Stimulated activated CD4-positive, alpha-beta T cell treated with anti-CD3 and anti-CD28 coated beads, Interleukin-1b, Interleukin-23, amount 100 ng/mL, for 4 hours (primary cell): ENCODE results near the gene RYR2.

Source experiments
- DNase-seq, 2 donors: peaks; one replicate each; pipeline ENCODE4 v3.0.0-alpha.2; 2020; ENCODE audit warnings: low read depth in 2 of 2

RYR2 gene

DNA sequence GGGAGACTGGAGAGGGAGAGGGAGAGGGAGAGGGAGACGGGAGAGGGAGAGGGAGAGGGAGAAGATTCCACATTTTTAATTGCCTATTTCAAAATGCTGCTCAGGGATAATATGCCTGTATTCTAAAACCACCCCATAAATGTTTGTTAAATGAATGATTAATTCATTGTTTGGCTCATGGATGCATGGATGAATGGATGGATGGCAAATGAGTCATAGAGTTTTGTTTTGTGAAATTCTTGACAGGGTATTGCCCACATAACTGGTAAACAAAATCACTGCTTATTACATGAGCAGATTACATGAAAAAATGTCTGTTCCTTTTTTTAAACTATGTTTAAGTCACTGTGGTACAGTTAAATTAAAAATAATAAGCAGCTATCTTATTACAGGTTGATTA is 628.3 kb downstream of the RYR2 start:
- no peak for DNase-seq

DNA sequence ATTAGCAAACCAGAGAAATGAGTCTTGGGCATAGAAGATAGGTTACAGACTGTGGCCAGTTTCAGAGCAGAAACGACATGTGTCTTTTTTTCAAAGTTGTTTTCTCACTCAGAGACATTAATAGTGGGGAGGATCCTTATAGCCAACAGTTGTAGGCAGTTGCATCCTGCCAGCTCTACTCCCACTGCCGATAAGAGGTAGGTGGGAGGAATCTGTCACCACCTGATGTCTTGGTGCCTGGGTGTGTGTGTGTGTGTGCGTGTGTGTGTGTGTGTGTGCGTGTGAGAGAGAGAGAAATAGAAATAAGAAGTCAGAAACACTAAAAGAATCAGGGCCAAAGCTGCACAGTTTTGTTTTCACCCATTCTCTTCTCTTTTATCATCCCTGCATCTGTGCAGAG is 629.3 kb downstream of the RYR2 start:
- no peak for DNase-seq

DNA sequence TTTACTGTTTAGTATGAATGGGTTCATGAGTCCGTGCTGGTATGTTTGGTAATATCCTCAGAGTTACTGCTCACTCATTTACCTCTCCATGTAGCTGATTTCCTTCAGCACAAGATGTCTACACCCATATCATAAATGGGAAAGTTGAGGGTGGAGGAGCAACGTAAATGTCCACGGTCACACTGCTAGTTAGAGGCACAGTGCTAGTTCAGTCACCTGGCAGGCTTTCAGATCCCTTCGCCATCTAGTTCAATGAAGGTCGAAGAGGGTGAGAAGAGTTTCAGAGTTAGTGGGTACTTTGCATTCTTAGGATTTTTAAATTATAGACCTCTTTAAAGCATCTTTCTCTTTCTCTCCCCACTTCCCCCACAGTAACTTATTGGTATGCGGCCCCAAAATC is 630.0 kb downstream of the RYR2 start:
- DNase-seq = no peak

DNA sequence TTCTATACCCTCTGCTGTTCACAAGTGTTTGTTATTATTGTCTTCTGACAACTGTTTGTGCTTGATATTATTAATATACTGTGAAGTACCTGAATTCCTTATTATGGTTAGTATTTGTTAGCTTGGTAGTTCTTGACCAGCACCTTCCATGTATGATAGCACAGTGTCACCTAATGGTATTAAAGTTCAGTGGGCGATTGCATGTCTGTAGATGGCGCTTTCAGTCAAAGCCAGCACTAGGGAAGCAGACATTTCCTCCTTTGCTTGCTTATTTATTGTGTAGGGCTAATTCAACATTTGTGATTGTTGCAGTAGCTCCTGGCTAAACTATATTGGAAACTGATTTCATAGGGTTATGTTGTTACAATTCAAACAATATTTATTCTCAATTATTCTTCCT is 630.8 kb downstream of the RYR2 start:
- DNase-seq = no peak

DNA sequence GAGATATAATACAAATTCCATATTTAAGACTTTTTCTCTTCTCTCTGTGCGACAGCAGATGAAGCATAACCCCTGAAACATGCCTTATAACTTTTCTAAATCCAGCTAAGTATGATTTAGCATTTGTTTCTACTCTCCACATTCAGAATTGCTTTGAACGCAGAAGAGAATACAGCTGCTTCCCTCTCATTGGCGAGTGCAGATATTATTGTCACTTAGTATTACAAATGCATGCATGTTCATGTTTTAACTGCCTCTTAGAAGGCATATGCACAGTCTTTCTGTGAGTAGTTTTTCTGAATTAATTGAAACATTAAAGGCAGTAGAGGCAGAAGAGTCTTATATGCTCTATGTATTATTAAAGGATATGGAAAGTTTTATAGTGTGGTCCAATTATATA is 631.6 kb downstream of the RYR2 start:
- no peak for DNase-seq

DNA sequence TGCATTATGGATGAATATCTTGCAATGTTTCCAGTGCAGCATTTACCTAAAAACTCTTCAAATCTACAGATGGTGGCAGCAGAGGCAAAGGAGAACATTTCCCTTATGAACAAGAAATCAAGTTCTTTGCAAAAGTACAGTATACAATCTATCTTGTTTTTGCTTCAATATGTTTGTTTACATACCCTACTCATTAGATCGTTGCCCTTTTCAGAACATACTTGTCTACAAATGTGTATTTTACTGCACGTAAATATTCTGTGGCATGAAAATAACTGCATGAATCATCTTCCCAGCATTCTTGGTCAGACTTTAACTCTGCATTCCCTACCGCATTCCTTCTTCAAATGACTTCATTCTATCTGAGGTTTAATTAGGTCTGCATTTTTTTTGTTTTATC is 636.0 kb downstream of the RYR2 start:
- DNase-seq = no peak

DNA sequence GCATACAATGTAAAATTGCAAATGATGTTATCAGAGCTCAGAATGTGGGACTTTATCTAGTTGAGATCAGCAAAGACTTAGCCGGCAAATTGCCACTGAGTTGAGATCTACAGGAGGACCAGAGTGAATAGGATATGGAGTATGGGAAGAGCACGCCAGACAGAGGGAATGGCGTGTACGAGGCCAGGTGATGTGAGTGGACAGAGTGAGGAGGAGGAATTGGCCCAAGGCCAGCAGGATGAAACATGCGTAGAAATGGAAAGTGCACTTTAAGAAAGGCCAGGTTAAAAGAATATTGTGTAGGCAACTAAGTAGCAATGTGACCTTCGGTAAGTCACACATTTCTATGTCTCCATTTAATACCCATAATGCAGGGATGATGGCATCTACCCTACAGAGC is 637.7 kb downstream of the RYR2 start:
- DNase-seq = no peak

DNA sequence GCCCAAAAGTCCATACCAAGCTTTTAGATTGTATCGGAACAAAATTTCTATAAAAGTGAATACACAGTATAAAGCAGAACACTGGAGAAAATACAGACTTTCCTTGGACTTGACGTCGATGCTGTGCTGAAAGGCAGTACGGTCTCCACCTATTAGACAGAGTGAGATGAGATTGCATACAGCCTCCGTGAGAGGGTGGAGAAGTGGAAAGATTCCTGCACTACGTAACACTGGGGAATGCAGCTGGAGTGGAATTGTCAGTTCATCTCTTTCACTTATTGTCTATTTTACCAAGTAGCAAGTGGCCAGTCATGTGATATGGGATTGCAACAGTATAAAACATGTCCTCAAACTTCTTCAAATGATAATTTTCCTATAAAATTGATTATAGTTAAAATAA is 639.2 kb downstream of the RYR2 start:
- DNase-seq = no peak

DNA sequence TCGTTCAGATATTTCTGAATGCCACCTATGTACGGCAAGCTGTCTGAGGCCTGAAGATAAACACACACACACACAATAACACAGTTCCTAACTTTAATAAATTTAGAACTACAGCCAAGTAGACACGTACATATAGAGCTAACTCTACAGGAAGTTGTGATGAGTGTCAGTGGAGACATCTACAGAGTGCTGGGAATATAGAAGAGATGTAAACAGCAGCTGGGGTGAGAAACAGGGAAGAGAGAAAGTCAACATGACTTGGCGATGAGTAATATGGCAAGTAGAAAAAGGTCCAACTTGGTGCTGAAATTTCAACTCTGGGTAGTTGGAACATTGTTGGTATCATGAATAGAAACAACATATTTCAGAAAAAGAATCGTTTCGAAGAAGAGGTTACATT is 642.3 kb downstream of the RYR2 start:
- DNase-seq = no peak

DNA sequence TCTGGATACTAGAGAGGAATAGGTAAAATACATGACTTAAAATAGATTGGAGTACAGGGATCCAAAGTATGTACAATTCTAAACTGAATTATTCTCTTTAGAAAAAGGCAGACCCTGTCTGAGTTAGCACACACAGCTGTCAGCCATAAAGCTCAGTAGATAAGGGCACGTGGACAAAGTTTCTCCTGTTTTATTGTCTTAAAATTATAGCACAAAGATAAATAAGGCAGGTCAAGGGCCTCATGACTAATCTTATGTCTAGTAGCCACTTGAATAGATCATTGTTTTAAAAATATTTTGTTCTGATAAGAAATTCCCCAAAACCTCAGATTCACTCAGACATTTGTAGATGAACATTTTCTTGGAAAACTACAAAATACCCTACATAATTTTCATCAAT is 643.6 kb downstream of the RYR2 start:
- no peak for DNase-seq

DNA sequence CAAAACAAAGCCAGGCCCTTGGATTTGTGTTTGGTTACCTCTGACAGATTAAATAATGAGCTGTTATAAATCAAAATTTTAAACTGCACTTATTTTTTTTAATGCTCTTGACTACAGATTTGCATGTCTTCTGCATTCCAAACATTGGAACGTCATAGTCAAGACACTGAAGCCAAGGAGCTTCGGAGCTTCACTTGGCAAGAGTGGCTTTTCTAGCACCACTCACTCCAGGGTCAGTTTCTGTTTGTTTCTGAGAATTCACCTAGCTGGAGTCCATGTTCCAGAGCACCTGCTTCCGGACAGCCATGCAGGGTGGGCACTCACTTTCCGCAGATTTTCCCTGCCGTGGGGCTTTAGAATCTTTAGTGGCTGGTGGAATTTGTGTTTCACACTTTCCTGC is 645.8 kb downstream of the RYR2 start:
- DNase-seq = no peak

DNA sequence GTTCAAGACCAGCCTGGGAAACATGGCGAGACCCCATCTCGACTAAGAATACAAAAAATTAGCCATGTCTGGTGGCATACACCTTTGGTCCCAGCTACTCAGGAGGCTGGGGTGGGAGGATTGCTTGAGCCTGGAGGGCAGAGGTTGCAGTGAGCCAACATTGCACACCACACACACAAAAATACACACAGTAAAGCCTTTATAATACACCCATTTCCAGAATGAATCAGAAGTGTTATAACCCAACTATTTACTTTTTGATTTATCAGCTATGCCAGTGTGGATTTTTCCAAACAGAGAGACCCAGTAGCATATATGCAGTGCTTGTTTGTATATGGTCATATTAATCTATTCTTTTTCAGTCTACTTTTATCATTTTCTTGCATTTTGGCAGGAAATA is 648.7 kb downstream of the RYR2 start:
- no peak for DNase-seq

DNA sequence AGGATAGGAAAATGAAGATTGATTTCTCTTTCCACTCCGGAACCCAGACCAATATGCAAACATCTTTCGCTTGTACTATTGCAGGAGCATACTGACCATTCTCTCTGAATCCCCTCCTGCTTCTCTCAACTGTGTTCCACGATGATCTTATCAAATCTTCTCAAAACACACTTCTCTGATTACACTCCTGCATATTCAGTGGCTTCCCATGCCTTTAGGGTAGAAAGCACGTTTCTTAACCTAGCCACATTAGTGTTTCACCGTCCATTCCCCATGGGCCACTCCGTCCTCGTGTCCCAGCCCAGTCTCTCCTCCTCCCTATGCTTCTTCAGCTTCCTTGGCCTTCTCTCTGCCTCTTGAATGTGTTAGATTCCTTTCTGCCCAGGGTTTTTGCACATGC is 650.3 kb downstream of the RYR2 start:
- no peak for DNase-seq

DNA sequence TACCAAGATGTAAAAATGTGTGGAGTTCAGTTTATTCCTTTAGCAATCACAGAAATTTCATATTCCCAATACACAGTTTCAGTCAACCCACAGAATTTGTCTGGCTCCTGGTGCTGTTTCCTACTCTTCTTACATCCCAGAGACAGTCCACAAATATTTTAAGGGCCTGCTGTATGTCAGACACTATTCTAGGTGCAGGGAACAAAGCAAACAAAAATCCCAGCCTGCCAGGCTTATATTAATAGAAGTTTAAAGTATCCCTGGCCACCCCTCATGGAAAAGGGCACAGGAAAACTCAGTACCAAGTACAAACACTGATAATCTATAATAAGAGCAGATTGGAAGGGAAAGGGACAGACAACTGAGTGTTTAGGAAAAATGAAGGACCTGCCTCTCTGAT is 653.9 kb downstream of the RYR2 start:
- no peak for DNase-seq

DNA sequence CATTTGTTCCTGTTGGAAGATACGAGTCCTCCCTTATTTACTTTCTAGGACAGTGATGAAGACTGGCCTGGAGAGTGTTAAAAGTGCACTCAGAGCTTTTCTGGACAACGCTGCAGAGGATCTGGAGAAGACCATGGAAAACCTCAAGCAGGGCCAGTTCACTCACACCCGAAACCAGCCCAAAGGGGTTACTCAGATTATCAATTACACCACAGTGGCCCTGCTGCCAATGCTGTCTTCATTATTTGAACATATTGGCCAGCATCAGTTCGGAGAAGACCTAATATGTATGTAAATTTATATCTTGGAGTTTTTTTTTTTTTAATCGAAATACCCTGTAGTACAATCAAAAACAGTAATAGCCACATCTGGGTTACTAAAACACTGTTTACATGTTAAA is 658.2 kb downstream of the RYR2 start:
- no peak for DNase-seq

DNA sequence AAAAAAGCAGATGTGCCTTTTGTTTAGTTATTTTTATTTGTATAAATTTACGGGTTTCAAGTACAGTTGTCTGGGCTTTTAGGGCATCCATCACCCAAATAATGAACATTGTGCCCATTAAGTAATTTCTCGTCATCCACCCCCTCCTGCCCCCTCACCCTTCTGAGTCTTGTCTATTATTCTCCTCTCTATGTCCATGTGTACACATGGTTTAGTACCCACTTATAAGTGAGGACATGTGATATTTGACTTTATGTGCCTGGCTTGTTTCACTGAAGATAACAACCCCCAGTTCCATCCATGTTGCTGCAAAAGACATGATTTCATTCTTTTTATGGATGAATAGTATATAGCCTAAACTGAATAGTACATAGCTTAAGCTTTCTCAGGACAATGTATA is 659.5 kb downstream of the RYR2 start:
- DNase-seq = no peak

DNA sequence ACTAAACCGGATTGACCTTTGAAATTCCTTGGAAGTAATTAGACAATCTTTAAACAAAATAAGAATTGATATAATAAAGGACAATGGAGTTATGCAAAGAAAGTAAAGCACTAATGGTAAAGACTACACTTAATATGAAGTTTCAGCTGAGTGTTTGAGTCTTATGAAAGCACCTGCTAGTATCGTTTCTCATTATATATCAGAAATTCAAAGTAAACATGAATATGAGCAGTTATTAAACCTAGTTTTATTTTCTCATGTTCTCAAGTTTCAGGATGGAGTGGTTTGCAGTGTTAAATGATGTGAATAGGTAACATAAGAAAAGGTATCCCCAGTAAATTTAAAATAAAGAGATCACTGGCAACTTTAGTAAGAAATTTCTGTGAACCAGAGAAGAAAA is 660.2 kb downstream of the RYR2 start:
- no peak for DNase-seq

DNA sequence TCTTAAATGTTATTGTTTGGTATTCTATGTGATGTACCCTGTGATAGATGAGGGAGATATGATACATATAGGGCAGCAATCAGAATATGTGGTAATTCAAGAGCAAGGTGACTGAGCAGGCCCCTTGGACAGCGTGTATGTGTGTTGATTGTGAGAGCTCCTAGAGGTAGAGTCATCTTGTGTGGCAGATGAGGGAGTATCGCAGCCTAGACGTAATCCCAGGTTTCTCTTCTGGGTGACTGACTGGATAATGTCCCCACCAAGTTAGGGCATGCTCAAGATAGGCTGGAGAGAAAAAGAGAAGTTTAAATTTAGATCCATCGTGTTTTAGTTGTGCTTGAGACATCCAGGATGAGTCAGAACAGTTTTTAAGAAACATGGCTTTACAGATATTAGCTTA is 663.5 kb downstream of the RYR2 start:
- DNase-seq = no peak

DNA sequence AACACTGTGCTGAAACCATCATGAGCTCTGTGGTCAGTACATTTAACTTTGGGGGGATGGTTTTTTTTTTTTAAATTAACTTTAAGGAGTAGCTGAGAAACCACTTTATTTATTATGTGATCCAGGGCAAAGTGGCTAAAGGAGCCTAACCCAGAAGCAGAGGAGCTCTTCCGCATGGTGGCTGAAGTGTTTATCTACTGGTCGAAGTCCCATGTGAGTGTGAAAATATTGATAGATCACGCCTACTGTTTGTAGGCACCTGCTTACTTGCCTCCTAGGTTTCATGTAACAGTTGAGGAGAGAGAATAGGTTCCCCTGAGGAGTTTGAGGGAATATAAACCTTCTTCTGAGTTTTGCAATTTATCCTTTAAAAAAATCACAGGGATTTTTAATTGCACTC is 667.4 kb downstream of the RYR2 start:
- no peak for DNase-seq

DNA sequence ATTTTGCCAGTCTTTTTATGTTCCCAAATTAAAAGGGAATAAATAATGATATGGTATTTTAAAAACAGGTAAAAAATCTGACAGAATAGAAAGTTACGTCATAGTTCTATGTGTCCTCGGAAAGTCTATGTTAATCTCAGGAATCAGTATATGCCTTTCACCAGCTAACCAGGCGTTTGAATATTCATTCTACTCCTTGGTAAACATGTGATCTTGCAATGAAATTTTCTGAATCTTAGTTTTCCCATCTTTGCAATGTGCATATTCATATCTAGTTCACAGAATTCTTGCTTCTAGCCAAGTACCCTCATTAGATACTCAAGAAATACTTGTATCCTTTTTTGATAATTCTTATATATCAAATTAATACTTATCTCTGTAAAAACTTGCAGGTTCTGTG is 669.3 kb downstream of the RYR2 start:
- no peak for DNase-seq

DNA sequence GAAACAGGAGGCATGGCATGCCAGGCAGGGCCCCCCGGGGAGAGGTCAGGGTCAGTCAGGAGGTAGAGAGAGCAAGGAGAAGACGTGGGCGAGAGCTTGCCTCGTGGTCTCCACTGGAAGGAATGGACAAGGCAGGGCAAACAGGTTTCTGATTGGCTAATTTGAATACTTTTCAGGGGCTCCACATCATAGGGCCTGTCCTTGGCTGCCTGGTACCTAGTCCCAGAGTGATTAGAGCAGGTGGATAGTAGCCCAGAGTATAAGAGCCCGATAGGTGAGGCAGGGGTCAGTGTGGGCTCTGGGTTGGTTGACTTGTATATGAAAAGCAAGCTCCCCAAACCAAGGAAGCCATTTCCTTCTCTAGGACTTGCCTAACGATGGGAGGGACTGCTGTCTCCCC is 670.1 kb downstream of the RYR2 start:
- no peak for DNase-seq

DNA sequence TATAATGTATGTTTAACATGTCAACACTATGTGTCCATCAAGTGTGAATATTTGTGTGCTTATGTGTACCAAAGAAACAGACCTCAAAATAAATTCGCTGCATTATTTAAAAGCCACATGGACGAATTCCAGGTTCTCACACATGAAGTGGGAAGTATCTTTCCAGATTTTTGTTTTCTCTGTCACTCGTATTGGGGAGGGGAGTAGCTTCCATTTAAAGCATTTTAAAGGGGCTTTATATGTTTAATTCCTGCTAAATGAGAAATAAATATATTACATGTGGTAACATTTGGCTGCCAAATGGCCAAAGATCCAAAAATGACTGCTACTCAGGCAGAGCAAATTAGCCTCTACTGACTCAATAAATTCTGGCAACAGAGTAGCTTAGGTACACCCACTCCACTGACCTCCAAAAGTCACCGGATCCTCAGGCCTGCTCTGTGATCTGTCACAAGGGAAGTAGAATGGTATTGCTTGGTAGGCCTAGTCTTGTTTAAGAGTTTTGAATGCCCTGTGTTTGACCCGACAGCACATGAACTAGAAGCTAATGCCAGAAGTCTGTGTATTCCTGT is 670.7 kb downstream of the RYR2 start:
- DNase-seq = no peak

DNA sequence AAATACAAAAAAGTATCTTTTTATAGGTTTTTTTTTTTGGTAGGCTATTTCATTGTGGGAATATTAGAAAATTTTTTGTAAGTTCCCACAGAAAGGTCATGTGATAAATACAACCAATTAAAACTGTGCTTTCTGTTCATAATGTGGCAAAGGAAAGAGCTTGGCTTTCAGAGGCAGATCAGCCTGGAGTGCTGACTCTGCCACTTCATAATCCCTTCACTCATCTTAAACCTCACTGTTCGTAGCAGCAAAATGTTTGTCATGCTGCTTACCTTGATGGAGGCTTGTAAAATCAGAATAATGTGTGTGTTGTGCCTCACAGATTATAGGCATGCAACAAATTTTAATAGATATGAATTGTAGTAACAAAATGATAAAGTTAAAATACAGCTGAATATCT is 671.9 kb downstream of the RYR2 start:
- DNase-seq = no peak

DNA sequence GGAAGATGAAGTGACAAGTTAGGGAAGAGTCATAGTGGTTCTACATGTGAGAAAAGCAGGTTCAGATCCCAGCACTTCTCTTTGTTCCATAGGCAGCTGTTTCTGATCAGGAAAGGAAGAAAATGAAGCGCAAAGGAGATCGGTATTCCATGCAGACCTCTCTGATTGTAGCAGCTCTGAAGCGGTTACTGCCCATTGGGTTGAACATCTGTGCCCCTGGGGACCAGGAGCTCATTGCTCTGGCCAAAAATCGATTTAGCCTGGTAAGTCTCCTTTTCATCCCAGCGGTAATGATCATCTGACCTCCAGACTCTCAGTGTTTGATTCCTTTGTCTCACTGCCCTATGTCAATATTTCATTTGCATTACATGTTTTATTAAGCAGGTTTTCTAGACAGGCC is 675.1 kb downstream of the RYR2 start:
- DNase-seq = no peak

DNA sequence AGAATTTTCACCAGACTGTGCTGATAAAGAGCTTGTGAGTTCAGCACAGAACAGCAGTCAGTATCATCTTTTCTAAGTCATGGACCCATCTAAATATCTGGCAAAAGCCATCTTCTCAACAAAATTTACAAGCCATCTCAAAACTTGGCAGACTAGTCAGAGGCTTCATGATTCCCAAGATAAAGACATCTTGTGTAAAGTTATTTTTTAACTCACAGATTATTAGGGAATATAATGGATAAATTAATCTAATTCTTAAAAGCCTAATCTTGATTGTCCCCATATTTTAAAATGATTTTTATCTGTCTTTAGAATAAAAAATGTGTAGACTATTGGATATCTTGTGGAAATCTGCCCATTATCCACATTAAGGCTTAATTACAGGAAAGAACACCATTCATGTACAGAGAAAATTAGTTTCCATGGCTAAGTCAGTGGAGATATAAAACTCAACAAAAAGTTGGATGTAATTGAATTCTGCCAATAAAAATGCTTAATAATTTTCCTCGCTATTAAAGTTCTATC is 688.9 kb downstream of the RYR2 start:
- DNase-seq = no peak
